Measurements from ENCODE around the gene HOXD4.

DNA sequence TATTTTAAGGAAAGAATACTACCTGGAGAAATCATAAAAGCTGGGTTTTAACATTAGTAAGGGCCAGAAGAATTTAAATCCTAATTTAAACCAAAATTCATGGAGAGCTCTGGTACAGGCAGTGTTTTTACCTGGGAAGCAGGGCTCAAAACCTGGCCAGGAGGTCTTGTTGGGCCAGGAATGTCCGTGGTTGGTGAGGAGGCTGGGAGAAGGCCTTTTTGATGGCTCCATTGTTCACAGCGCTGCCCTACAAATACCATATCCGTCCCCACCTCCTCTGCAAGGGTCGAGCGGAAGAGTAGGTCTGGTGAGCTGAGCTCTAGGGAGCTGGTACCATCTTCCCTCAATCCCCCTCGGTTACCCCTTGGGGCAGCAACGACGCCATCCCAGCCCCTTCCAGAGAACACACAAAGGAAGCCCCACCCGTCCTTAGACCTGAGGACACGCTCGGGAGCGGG is 26.3 kb downstream of the HOXD4 start:
- TF ChIP-seq POLR2A (IDR thresholded peaks at IDR 0.05) = no peak
- TF ChIP-seq, protein P1, sequence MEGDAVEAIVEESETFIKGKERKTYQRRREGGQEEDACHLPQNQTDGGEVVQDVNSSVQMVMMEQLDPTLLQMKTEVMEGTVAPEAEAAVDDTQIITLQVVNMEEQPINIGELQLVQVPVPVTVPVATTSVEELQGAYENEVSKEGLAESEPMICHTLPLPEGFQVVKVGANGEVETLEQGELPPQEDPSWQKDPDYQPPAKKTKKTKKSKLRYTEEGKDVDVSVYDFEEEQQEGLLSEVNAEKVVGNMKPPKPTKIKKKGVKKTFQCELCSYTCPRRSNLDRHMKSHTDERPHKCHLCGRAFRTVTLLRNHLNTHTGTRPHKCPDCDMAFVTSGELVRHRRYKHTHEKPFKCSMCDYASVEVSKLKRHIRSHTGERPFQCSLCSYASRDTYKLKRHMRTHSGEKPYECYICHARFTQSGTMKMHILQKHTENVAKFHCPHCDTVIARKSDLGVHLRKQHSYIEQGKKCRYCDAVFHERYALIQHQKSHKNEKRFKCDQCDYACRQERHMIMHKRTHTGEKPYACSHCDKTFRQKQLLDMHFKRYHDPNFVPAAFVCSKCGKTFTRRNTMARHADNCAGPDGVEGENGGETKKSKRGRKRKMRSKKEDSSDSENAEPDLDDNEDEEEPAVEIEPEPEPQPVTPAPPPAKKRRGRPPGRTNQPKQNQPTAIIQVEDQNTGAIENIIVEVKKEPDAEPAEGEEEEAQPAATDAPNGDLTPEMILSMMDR (IDR thresholded peaks at IDR 0.05) = no peak

All from gastroesophageal sphincter (tissue), 3 donors.